ENCODE data around the gene UGT1A5.

GRCh38 chr2:233814056-233814835, 101.5 kb downstream of the UGT1A5 start:
- TF ChIP-seq CTCF (IDR thresholded peaks at IDR 0.05; ENCODE audit: insufficient read depth, low read length, poor library complexity, severe bottlenecking) (no peak), EZH2phosphoT487 (conservative IDR thresholded peaks at IDR 0.05; ENCODE audit: low read length) (no peak)

Measured in SU-DHL-6 (cell line).